Thyroid gland (tissue), 4 donors: ENCODE measurements around the gene RNF113B. TPM values are rescaled to one million over a fixed set of nuclear protein-coding genes. Genes with fewer than 3 reads are reported as not detected.
A peak's percentile ranks its signal among the peaks of the same experiment; 100 is the strongest.

ENCODE experiments used
- DNase-seq, 2 donors: peaks; one replicate each; pipeline ENCODE4 v3.0.0-alpha.2; 2019
- H3K27ac ChIP-seq, 3 donors: fragments of 200-600 bp; sonication (generic); 1 replicate in 2 of 3; 2 replicates in 1 of 3; pipeline ENCODE4 v1.5.1; 2016 to 2019; ENCODE audit warnings: mild to moderate bottlenecking in 1 of 3, moderate library complexity in 1 of 3
- H3K27me3 ChIP-seq: fragments of 200-600 bp; sonication (generic); one replicate; pipeline ENCODE4 v1.5.1; 2019
- H3K36me3 ChIP-seq, 2 donors: fragments of 200-600 bp; sonication (generic); one replicate each; pipeline ENCODE4 v1.5.1; 2016 to 2019
- H3K4me1 ChIP-seq, 2 donors: fragments of 200-600 bp; sonication (generic); one replicate each; pipeline ENCODE4 v1.5.1; 2017 to 2019
- H3K4me3 ChIP-seq, 3 donors: fragments of 200-600 bp; sonication (generic); replicated peaks in 1 of 3; 1 replicate in 2 of 3; 2 replicates in 1 of 3; pipeline ENCODE4 v1.5.1; 2016; ENCODE audit warnings: mild to moderate bottlenecking in 1 of 3
- H3K9me3 ChIP-seq: fragments of 200-600 bp; sonication (generic); one replicate; pipeline ENCODE4 v1.5.1; 2017
- CTCF ChIP-seq, 6 experiments: fragments of 200-600 bp in 3 of 6; fragments of 450-650 bp in 3 of 6; sonication (generic) in 3 of 6; IDR thresholded peaks; one replicate each; pipeline ENCODE4 v1.5.1; 2016 to 2019; ENCODE audit warnings: antibody characterized with exemption in 6 of 6, mild to moderate bottlenecking in 2 of 6, inconsistent platforms in 1 of 6, moderate library complexity in 1 of 6
- POLR2A ChIP-seq, 2 donors: fragments of 450-650 bp; IDR thresholded peaks; one replicate each; pipeline ENCODE4 v1.6.1; 2017; ENCODE audit warnings: antibody characterized with exemption in 2 of 2, mild to moderate bottlenecking in 2 of 2, moderate library complexity in 1 of 2
- WGBS, 2 donors: methylation state at CpG; one replicate each; pipeline ENCODE4 v1.1.5; 2017; 5-methylcytosine and 5-hydroxymethylcytosine counted together
- intact Hi-C: fragments of 100-400 bp; cut with DNase I; formaldehyde crosslinking; loops from one replicate; pipeline ENCODE4 v1.15.1; 2023
- total RNA-seq, 4 donors: library from RNA; depleted of rRNA; stranded (reverse); fragments of >200 nt; gene quantifications; one replicate each; pipeline ENCODE4 v1.2.3, GENCODE V29; 2016

The RNF113B gene
- total RNA-seq, 4 donors from 2014 or later, result not detected

GRCh38 chr13:98141509-98142379 lies 35.3 kb downstream of the RNF113B start:
- intact Hi-C loops, result loop anchor here (5.0 kb wide), 1 partner anchor 286 kb away; no protein-coding TSS in a partner anchor
- peak; percentile 51 to 56 for DNase-seq

GRCh38 chr13:98141091-98141490 lies 36.0 kb downstream of the RNF113B start:
- Histone ChIP-seq H3K9me3 (no peaks in the 10 kb centered on the region), H3K27me3 (no peaks in the 10 kb centered on the region), H3K4me1 (peaks cover 15 to 21% of the 10 kb centered on the region in 2 donors), H3K27ac (no peak overlapping the region), H3K36me3 (no peaks in the 10 kb centered on the region), H3K4me3 (no peak overlapping the region)
- no peak for DNase-seq
- 97 to 99% methylated on average over 7 of the region's 7 CpGs for WGBS, 2 donors
- intact Hi-C loops, result loop anchor here (5.0 kb wide), 1 partner anchor 286 kb away; no protein-coding TSS in a partner anchor
- TF ChIP-seq CTCF (IDR thresholded peaks at IDR 0.05) (no peak), POLR2A (IDR thresholded peaks at IDR 0.05) (no peak)

More at GRCh38 chr13:98141509-98142379, 35.3 kb downstream of the RNF113B start:
- WGBS, 2 donors, result 47 to 52% methylated on average over 16 to 27 of the region's 27 CpGs
- no peaks in the 10 kb centered on the region for H3K9me3 ChIP-seq
- H3K27me3 ChIP-seq, result no peaks in the 10 kb centered on the region
- H3K4me1 ChIP-seq, result peaks cover 21% of the 10 kb centered on the region in 2 donors
- peak overlapping the region; percentile 49 to 84 (median 61) for H3K4me3 ChIP-seq
- no peaks in the 10 kb centered on the region for H3K36me3 ChIP-seq
- no peak for TF ChIP-seq POLR2A (IDR thresholded peaks at IDR 0.05)
- TF ChIP-seq CTCF (IDR thresholded peaks at IDR 0.05), result no peak
- peak overlapping the region; percentile 43 to 85 (median 70) for H3K27ac ChIP-seq

GRCh38 chr13:98134901-98135300 lies 42.2 kb downstream of the RNF113B start:
- DNase-seq, result no peak
- Histone ChIP-seq H3K9me3 (no peaks in the 10 kb centered on the region), H3K4me1 (no peaks in the 10 kb centered on the region), H3K4me3 (no peak overlapping the region), H3K27me3 (no peaks in the 10 kb centered on the region), H3K36me3 (no peaks in the 10 kb centered on the region), H3K27ac (no peak overlapping the region)
- no peak for TF ChIP-seq CTCF (IDR thresholded peaks at IDR 0.05)
- TF ChIP-seq POLR2A (IDR thresholded peaks at IDR 0.05), result no peak
- whole genome bisulfite sequencing, 2 donors, result 96 to 100% methylated on average over 1 of the region's 1 CpG
- intact Hi-C loops, result loop anchor here (10.0 kb wide), 1 partner anchor 280 kb away; no protein-coding TSS in a partner anchor

GRCh38 chr13:98133946-98134345 lies 43.1 kb downstream of the RNF113B start:
- no peak overlapping the region for H3K4me3 ChIP-seq
- 46 to 67% methylated on average over 3 of the region's 3 CpGs for WGBS, 2 donors

More at GRCh38 chr13:98133946-98134345, 43.1 kb downstream of the RNF113B start:
- no peaks in the 10 kb centered on the region for H3K36me3 ChIP-seq
- no peaks in the 10 kb centered on the region for H3K9me3 ChIP-seq
- H3K4me1 ChIP-seq, result no peaks in the 10 kb centered on the region
- no peaks in the 10 kb centered on the region for H3K27me3 ChIP-seq
- TF ChIP-seq CTCF (IDR thresholded peaks at IDR 0.05) (no peak), POLR2A (IDR thresholded peaks at IDR 0.05) (no peak)
- no peak for DNase-seq
- intact Hi-C loops, result loop anchor here (10.0 kb wide), 1 partner anchor 279 kb away; no protein-coding TSS in a partner anchor
- no peak overlapping the region for H3K27ac ChIP-seq
